DMS153 treated with DMSO at 0.1 percent for 48 hours (cell line): ENCODE results near the gene C10orf62.

ENCODE experiments used
- DNase-seq: peaks from one replicate; lab custom pipeline; 2025; ENCODE audit not compliant: unreplicated experiment; lab: John Stamatoyannopoulos, UW

Gene C10orf62

GRCh38 chr10:97584798-97585438 lies 4.6 kb upstream of the C10orf62 start:
- DNase-seq, result no peak

- DNase-seq, result no peak
These were observed 4.1 kb upstream of the C10orf62 start for GRCh38 chr10:97585439-97585811.

GRCh38 chr10:97587183-97587582 lies 2.3 kb upstream of the C10orf62 start:
- no peak for DNase-seq

- no peak for DNase-seq
These were observed 694 bp downstream of the C10orf62 start for GRCh38 chr10:97590082-97590747.

GRCh38 chr10:97590748-97591495 lies 1.4 kb downstream of the C10orf62 start:
- no peak for DNase-seq

GRCh38 chr10:97593421-97593820 lies 3.9 kb downstream of the C10orf62 start:
- DNase-seq, result no peak

GRCh38 chr10:97596101-97597082 lies 6.9 kb downstream of the C10orf62 start:
- no peak for DNase-seq

- no peak for DNase-seq
These were observed 8.3 kb downstream of the C10orf62 start for GRCh38 chr10:97597778-97598177.

- no peak for DNase-seq
These were observed 9.1 kb downstream of the C10orf62 start for GRCh38 chr10:97598407-97599271.

GRCh38 chr10:97599272-97599619 lies 9.7 kb downstream of the C10orf62 start:
- no peak for DNase-seq

- no peak for DNase-seq
These were observed 11.1 kb downstream of the C10orf62 start for GRCh38 chr10:97600616-97601015.

- no peak for DNase-seq
These were observed 12.0 kb downstream of the C10orf62 start for GRCh38 chr10:97601268-97602215.

GRCh38 chr10:97607095-97607636 lies 17.6 kb downstream of the C10orf62 start:
- DNase-seq, result no peak

GRCh38 chr10:97608991-97609561 lies 19.6 kb downstream of the C10orf62 start:
- DNase-seq, result no peak

- DNase-seq, result no peak
These were observed 22.0 kb downstream of the C10orf62 start for GRCh38 chr10:97611473-97611872.

GRCh38 chr10:97612386-97612785 lies 22.9 kb downstream of the C10orf62 start:
- no peak for DNase-seq

- no peak for DNase-seq
These were observed 28.8 kb downstream of the C10orf62 start for GRCh38 chr10:97618285-97618684.

- DNase-seq, result no peak
These were observed 29.2 kb downstream of the C10orf62 start for GRCh38 chr10:97618733-97619132.
